Measurements from ENCODE around the gene TRPM8.

DNA sequence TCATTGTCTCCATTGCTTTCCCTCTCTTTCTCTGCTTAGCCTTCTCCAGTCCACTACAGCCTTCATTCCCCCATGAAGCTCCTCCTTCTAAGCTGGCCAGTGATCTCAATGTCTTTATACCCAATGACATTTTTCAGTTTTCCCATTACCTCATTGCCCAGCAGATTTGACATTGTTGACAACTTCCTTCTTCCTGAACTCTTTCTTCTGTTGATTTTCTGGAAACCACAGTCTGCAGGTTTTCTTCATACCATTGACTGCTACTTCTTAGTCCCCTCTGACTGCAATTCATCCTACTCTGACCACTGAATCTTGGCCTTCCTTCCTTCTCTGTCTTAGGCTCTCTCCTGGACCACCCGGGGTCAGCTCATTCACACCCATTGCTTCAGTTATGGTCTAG lies 110.5 kb downstream of the TRPM8 start:
- TF ChIP-seq POLR2AphosphoS5 (IDR thresholded peaks at IDR 0.05; ENCODE audit: borderline replicate concordance, low read depth, low read length) (no peak), EZH2 (IDR thresholded peaks at IDR 0.05) (no peak)
